Measurements from ENCODE around the gene CHIC2.

CHIC2 gene

GRCh38 chr4:54098375-54098774, 34.0 kb upstream of the CHIC2 start:
- DNase-seq (ENCODE audit: low spot score), result no peak
- in situ Hi-C loops (cut with MboI; ENCODE audit: low sequenced_read_pairs, unreplicated experiment), result no loop called here
- TF ChIP-seq CTCF (IDR thresholded peaks at IDR 0.05; ENCODE audit: borderline replicate concordance, control extremely low read depth, extremely low read depth, insufficient read depth, missing control alignments), result no peak

GRCh38 chr4:54097152-54097551, 32.7 kb upstream of the CHIC2 start:
- TF ChIP-seq CTCF (IDR thresholded peaks at IDR 0.05; ENCODE audit: borderline replicate concordance, control extremely low read depth, extremely low read depth, insufficient read depth, missing control alignments), result no peak
- DNase-seq (ENCODE audit: low spot score), result no peak
- in situ Hi-C loops (cut with MboI; ENCODE audit: low sequenced_read_pairs, unreplicated experiment), result no loop called here

GRCh38 chr4:54096295-54096962, 32.0 kb upstream of the CHIC2 start:
- in situ Hi-C loops (cut with MboI; ENCODE audit: low sequenced_read_pairs, unreplicated experiment), result no loop called here
- no peak for DNase-seq (ENCODE audit: low spot score)
- no peak for TF ChIP-seq CTCF (IDR thresholded peaks at IDR 0.05; ENCODE audit: borderline replicate concordance, control extremely low read depth, extremely low read depth, insufficient read depth, missing control alignments)

- DNase-seq (ENCODE audit: low spot score), result no peak
- in situ Hi-C loops (cut with MboI; ENCODE audit: low sequenced_read_pairs, unreplicated experiment), result no loop called here
- TF ChIP-seq CTCF (IDR thresholded peaks at IDR 0.05; ENCODE audit: borderline replicate concordance, control extremely low read depth, extremely low read depth, insufficient read depth, missing control alignments), result no peak
These were observed 30.9 kb upstream of the CHIC2 start for GRCh38 chr4:54095110-54095825.

- DNase-seq (ENCODE audit: low spot score), result no peak
- in situ Hi-C loops (cut with MboI; ENCODE audit: low sequenced_read_pairs, unreplicated experiment), result no loop called here
- TF ChIP-seq CTCF (IDR thresholded peaks at IDR 0.05; ENCODE audit: borderline replicate concordance, control extremely low read depth, extremely low read depth, insufficient read depth, missing control alignments), result no peak
These were observed 30.0 kb upstream of the CHIC2 start for GRCh38 chr4:54094451-54094850.

GRCh38 chr4:54093324-54094240, 29.2 kb upstream of the CHIC2 start:
- DNase-seq (ENCODE audit: low spot score), result peak; percentile 32
- in situ Hi-C loops (cut with MboI; ENCODE audit: low sequenced_read_pairs, unreplicated experiment), result no loop called here
- TF ChIP-seq CTCF (IDR thresholded peaks at IDR 0.05; ENCODE audit: borderline replicate concordance, control extremely low read depth, extremely low read depth, insufficient read depth, missing control alignments), result no peak

Data from GM13976 (cell line).